ENCODE measurements around the gene ALLC.
"Not testable (repeated sequence)": the region's sequence is repeated elsewhere in the genome, so short reads cannot be mapped to it uniquely, and the experiment has no call there.

DNA sequence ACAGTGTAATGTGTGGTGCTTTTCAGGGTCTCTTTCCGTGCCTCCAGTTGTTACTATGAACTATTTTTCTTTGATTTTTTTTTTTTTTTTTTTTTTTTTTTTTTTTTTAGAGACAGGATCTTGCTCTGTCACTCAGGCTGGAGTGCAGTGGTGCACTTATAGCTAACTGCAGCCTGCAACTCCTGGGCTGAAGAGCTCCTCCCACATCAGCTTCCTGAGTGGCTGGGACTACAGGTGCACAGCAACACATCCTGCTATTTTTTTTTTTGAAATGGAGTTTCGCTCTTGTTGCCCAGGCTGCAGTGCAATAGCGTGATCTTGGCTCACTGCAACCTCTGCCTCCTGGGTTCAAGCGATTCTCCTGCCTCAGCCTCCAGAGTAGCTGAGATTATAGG lies 48.7 kb upstream of the ALLC start:
- TF ChIP-seq, protein P1, sequence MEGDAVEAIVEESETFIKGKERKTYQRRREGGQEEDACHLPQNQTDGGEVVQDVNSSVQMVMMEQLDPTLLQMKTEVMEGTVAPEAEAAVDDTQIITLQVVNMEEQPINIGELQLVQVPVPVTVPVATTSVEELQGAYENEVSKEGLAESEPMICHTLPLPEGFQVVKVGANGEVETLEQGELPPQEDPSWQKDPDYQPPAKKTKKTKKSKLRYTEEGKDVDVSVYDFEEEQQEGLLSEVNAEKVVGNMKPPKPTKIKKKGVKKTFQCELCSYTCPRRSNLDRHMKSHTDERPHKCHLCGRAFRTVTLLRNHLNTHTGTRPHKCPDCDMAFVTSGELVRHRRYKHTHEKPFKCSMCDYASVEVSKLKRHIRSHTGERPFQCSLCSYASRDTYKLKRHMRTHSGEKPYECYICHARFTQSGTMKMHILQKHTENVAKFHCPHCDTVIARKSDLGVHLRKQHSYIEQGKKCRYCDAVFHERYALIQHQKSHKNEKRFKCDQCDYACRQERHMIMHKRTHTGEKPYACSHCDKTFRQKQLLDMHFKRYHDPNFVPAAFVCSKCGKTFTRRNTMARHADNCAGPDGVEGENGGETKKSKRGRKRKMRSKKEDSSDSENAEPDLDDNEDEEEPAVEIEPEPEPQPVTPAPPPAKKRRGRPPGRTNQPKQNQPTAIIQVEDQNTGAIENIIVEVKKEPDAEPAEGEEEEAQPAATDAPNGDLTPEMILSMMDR (conservative IDR thresholded peaks at IDR 0.05; ENCODE audit: low read depth, low read length): not testable (repeated sequence)
- not testable (repeated sequence) for TF ChIP-seq EZH2 (IDR thresholded peaks at IDR 0.05; ENCODE audit: low read length, unreplicated experiment); EZH2phosphoT487 (IDR thresholded peaks at IDR 0.05; ENCODE audit: borderline replicate concordance, low read length)

Data from PC-3 (cell line).